Heart left ventricle (tissue), 16 donors: ENCODE measurements around the gene MRTFA. TPM values are rescaled to one million over a fixed set of nuclear protein-coding genes. Genes with fewer than 3 reads are reported as not detected.

Experiments used
- ATAC-seq, 4 donors: fragments of 200-7000 bp; cut with Tn5 transposase; one replicate each; pipeline ENCODE4 v1.9.1; 2020 to 2022; ENCODE audit warnings: moderate library complexity in 4 of 4, mild to moderate bottlenecking in 3 of 4, moderate number of reproducible peaks in 1 of 4
- DNase-seq, 5 donors: peaks; one replicate each; pipeline ENCODE4 v3.0.0-alpha.2; 2020
- H3K27ac ChIP-seq, 12 donors: fragments of 200-600 bp; sonication (generic) in 4 of 12; one replicate each; pipeline versions ENCODE4 v1.5.0 to v1.8.0; 2016 to 2022; ENCODE audit warnings: mild to moderate bottlenecking in 2 of 12
- H3K27me3 ChIP-seq, 9 donors: fragments of 200-600 bp; sonication (generic) in 2 of 9; one replicate each; pipeline versions ENCODE4 v1.5.1 to v1.8.0; 2016 to 2022; ENCODE audit warnings: mild to moderate bottlenecking in 3 of 9
- H3K36me3 ChIP-seq, 9 donors: fragments of 200-600 bp; sonication (generic) in 2 of 9; one replicate each; pipeline versions ENCODE4 v1.5.0 to v1.8.0; 2018 to 2022; ENCODE audit warnings: mild to moderate bottlenecking in 2 of 9
- H3K4me1 ChIP-seq, 12 donors: fragments of 200-600 bp; sonication (generic) in 4 of 12; one replicate each; pipeline versions ENCODE4 v1.5.0 to v1.8.0; 2016 to 2022; ENCODE audit warnings: mild to moderate bottlenecking in 3 of 12
- H3K4me3 ChIP-seq, 12 donors: fragments of 200-600 bp; sonication (generic) in 4 of 12; one replicate each; pipeline versions ENCODE4 v1.5.0 to v1.8.0; 2017 to 2022; ENCODE audit warnings: mild to moderate bottlenecking in 9 of 12, moderate library complexity in 4 of 12
- H3K9me3 ChIP-seq, 12 donors: fragments of 200-600 bp; sonication (generic) in 4 of 12; one replicate each; pipeline versions ENCODE4 v1.5.0 to v1.8.0; 2016 to 2022; ENCODE audit warnings: mild to moderate bottlenecking in 1 of 12
- POLR2A ChIP-seq, 2 donors: fragments of 450-650 bp; IDR thresholded peaks; one replicate each; pipeline ENCODE4 v1.6.1; 2017; ENCODE audit warnings: antibody characterized with exemption in 2 of 2, mild to moderate bottlenecking in 2 of 2, moderate library complexity in 2 of 2
- WGBS, 4 donors: extraction: QIAGEN DNeasy Blood & Tissue Kit in 2 of 4; methylation state at CpG; one replicate each; pipeline versions ENCODE4 v1.1.5 to v1.1.7; 2013 to 2018; 5-methylcytosine and 5-hydroxymethylcytosine counted together
- intact Hi-C, 10 donors: fragments of 100-400 bp; cut with DNase I; formaldehyde crosslinking; loops; one replicate each; pipeline versions ENCODE4 v1.11.1 to v1.14.2; 2022
- polyA plus RNA-seq, 2 donors: library from polyadenylated mRNA; stranded (reverse); fragments of 200-250 nt; gene quantifications; one replicate each; pipeline ENCODE4 v1.2.3, GENCODE V29; 2013
- total RNA-seq, 9 donors: library from RNA; depleted of rRNA in 2 of 9; stranded (reverse); fragments of >200 nt in 2 of 9; fragmentation: NEBNext Ultra II Directional in 3 of 9; extraction: Animal tissue kit (Norgen Biotek cat#: 25700) in 3 of 9; gene quantifications; one replicate each; pipeline versions ENCODE4 v1.1.0 to v1.2.4, GENCODE V29; 2016 to 2023
- TF ChIP-seq, protein P1 (sequence below), 12 donors: fragments of 200-600 bp; sonication (generic) in 4 of 12; IDR thresholded peaks; one replicate each; pipeline versions ENCODE4 v1.5.0 to v1.8.0; 2018 to 2022; ENCODE audit warnings: antibody characterized with exemption in 12 of 12, mild to moderate bottlenecking in 5 of 12
- donor health status: ischemic (EF 13 %, LVEDD 7.1; RV severe dilation, severe dysfunction).
- donor health status: healthy with polysubstance abuse.
- donor health status: DM: no; HTN: yes; CAD: no.
- donor health status: DM: no; HTN: no; CAD: no.
- donor health status: ischemic (EF 25% LVEDD 6.9; RV normal size, moderate dysfunction).
- donor health status: ischemic (EF 25% LVEDD 5.7; RV mildly dilated, moderate dysfunction).
- donor health status: healthy.
- donor health status: DM: yes; HTN: yes; CAD: no.
- donor health status: ischemic (EF 35%, LVEDD 5.7; RV mildly dilated, moderate dysfunction).
- donor health status: nonischemic (EF 11% LVEDD 7.7; RV severe dilation, severe dysfunction).
- donor health status: DM: yes; HTN: yes; CAD: no.
- donor health status: PGD.
- donor health status: ischemic (EF 29% LVEDD 5.4; RV normal size, mild dysfunction).
- donor health status: nonischemic (EF 23%, LVEDD 6.1; RV moderate dilation, normal function).

The MRTFA gene
- total and polyA plus RNA-seq, 11 donors, result 14.0 to 52.6 (median 26.9) TPM

DNA sequence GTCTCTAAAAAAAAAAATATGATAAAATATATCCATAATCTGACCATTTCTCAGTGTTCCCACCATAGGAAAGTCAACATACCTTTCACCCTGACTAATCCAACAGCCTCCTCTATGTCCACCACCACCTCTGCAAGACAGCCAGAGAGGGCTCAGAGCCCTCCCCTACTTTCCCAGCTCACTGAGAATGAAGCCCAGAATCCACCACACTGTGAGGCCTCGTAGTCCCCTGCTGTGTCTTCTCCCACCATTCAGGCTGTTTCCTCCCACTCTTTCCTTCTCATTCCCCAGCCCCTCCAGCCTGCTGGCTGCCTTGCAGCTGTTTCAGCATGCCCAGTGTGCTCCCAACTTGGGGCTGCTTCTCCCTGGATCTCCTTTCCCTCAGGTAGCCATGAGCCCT, 239.1 kb downstream of the MRTFA start:
- H3K9me3 ChIP-seq, result no peaks in the 10 kb centered on the region
- H3K36me3 ChIP-seq, result peaks cover 0 to 33% (median 18%) of the 10 kb centered on the region in 9 donors
- DNase-seq (no peak), ATAC-seq (peak in 2 of 4 donors; percentile 5 to 36)
- no peak overlapping the region for H3K4me3 ChIP-seq
- intact Hi-C loops, result no loop called here
- 42 to 68% (median 50%) methylated on average over 1 of the region's 1 CpG for WGBS, 4 donors
- H3K4me1 ChIP-seq, result peaks cover 0 to 41% (median 8%) of the 10 kb centered on the region in 12 donors
- peak overlapping the region in 7 of 12 donors; percentile 5 to 69 (median 57) for H3K27ac ChIP-seq
- H3K27me3 ChIP-seq, result no peaks in the 10 kb centered on the region
- TF ChIP-seq POLR2A (IDR thresholded peaks at IDR 0.05), result no peak
- TF ChIP-seq, protein P1, sequence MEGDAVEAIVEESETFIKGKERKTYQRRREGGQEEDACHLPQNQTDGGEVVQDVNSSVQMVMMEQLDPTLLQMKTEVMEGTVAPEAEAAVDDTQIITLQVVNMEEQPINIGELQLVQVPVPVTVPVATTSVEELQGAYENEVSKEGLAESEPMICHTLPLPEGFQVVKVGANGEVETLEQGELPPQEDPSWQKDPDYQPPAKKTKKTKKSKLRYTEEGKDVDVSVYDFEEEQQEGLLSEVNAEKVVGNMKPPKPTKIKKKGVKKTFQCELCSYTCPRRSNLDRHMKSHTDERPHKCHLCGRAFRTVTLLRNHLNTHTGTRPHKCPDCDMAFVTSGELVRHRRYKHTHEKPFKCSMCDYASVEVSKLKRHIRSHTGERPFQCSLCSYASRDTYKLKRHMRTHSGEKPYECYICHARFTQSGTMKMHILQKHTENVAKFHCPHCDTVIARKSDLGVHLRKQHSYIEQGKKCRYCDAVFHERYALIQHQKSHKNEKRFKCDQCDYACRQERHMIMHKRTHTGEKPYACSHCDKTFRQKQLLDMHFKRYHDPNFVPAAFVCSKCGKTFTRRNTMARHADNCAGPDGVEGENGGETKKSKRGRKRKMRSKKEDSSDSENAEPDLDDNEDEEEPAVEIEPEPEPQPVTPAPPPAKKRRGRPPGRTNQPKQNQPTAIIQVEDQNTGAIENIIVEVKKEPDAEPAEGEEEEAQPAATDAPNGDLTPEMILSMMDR (IDR thresholded peaks at IDR 0.05), result no peak

GRCh38 chr22:40396882-40397281, 239.6 kb downstream of the MRTFA start:
- intact Hi-C loops, result no loop called here
- Histone ChIP-seq H3K36me3 (peaks cover 0 to 28% (median 14%) of the 10 kb centered on the region in 9 donors), H3K4me1 (peaks cover 0 to 41% (median 8%) of the 10 kb centered on the region in 12 donors), H3K27ac (peak overlapping the region in 8 of 12 donors; percentile 5 to 69 (median 42)), H3K9me3 (no peaks in the 10 kb centered on the region), H3K27me3 (no peaks in the 10 kb centered on the region), H3K4me3 (no peak overlapping the region)
- 36 to 58% (median 54%) methylated on average over 4 of the region's 4 CpGs for WGBS, 4 donors
- ATAC-seq (peak in 3 of 4 donors; percentile 51 to 85 (median 62)), DNase-seq (peak in 1 of 5 donors; percentile 48)
- TF ChIP-seq, protein P1 (IDR thresholded peaks at IDR 0.05), result no peak
- TF ChIP-seq POLR2A (IDR thresholded peaks at IDR 0.05), result no peak

DNA sequence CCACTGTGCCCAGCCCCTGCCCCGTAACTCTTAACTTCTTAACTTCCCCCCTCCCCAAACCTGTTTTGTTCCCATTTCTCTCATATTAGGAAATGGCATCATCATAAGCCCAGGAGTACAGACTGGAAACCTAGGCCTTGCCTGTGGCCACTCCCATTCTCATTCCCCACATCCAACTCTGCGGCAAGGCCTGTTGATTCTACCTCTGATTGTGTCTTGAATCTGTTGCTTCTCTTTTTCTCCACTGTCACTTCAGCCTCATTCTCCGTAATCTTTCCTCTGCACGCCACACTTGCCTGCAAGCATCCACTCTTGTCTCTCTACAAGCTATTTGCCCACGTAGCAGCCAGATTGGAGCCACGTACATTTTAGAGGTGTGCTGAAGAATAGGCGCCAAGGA, 240.9 kb downstream of the MRTFA start:
- Histone ChIP-seq H3K9me3 (no peaks in the 10 kb centered on the region), H3K4me3 (no peak overlapping the region), H3K36me3 (peaks cover 0 to 16% (median 2%) of the 10 kb centered on the region in 9 donors), H3K27ac (no peak overlapping the region), H3K4me1 (peaks cover 0 to 35% (median 8%) of the 10 kb centered on the region in 12 donors), H3K27me3 (no peaks in the 10 kb centered on the region)
- DNase-seq (no peak), ATAC-seq (no peak)
- WGBS, 4 donors, result 91 to 97% (median 96%) methylated on average over 7 of the region's 7 CpGs
- TF ChIP-seq, protein P1 (IDR thresholded peaks at IDR 0.05), result no peak
- no peak for TF ChIP-seq POLR2A (IDR thresholded peaks at IDR 0.05)
- intact Hi-C loops, result no loop called here

- H3K27ac ChIP-seq, result no peak overlapping the region
- H3K9me3 ChIP-seq, result no peaks in the 10 kb centered on the region
- H3K4me3 ChIP-seq, result no peak overlapping the region
- H3K4me1 ChIP-seq, result peaks cover 0 to 25% (median 6%) of the 10 kb centered on the region in 12 donors
- DNase-seq, result no peak
- peaks cover 0 to 9% (median 0%) of the 10 kb centered on the region in 9 donors for H3K36me3 ChIP-seq
- no peak for TF ChIP-seq POLR2A (IDR thresholded peaks at IDR 0.05)
- WGBS, 4 donors, result 66 to 71% (median 69%) methylated on average over 3 of the region's 3 CpGs
- no peak for ATAC-seq
- intact Hi-C loops, result no loop called here
- no peaks in the 10 kb centered on the region for H3K27me3 ChIP-seq
These were observed 241.9 kb downstream of the MRTFA start for GRCh38 chr22:40394607-40395006.

- intact Hi-C loops, result no loop called here
- no peaks in the 10 kb centered on the region for H3K27me3 ChIP-seq
- H3K9me3 ChIP-seq, result no peaks in the 10 kb centered on the region
- DNase-seq (no peak), ATAC-seq (no peak)
- H3K4me3 ChIP-seq, result no peak overlapping the region
- H3K4me1 ChIP-seq, result peaks cover 0 to 17% (median 6%) of the 10 kb centered on the region in 12 donors
- no peak overlapping the region for H3K27ac ChIP-seq
- H3K36me3 ChIP-seq, result peaks cover 0 to 9% (median 0%) of the 10 kb centered on the region in 9 donors
- no peak for TF ChIP-seq POLR2A (IDR thresholded peaks at IDR 0.05)
- TF ChIP-seq, protein P1 (IDR thresholded peaks at IDR 0.05), result no peak
- WGBS, 4 donors, result 82 to 89% (median 86%) methylated on average over 2 of the region's 2 CpGs
These were observed 243.9 kb downstream of the MRTFA start for GRCh38 chr22:40392618-40393017.
